SU-DHL-6 (cell line): Measurements from ENCODE around the gene PRKN.

Source experiments
- H2AFZ ChIP-seq: fragments of 200-600 bp; sonication (generic); 2 replicates; pipeline ENCODE4 v1.6.1; 2014; ENCODE audit warnings: low read depth, mild to moderate bottlenecking, moderate library complexity, mixed read lengths, antibody characterized with exemption, low read length; ENCODE audit not compliant: severe bottlenecking
- H3F3A ChIP-seq: fragments of 200-600 bp; shearing (Covaris generic); 2 replicates; pipeline ENCODE4 v1.6.0; 2016; ENCODE audit warnings: antibody characterized with exemption, mild to moderate bottlenecking; ENCODE audit not compliant: insufficient read depth
- H3K27ac ChIP-seq: fragments of 200-600 bp; sonication (generic); 2 replicates; pipeline ENCODE4 v1.5.1; 2016; ENCODE audit warnings: low read depth, mild to moderate bottlenecking, low read length, moderate library complexity, mixed read lengths
- H3K27me3 ChIP-seq: fragments of 200-600 bp; sonication (generic), shearing (Covaris generic); 2 replicates; pipeline ENCODE4 v1.6.0; 2014; ENCODE audit warnings: mild to moderate bottlenecking, low read length
- H3K36me3 ChIP-seq: fragments of 200-600 bp; sonication (generic); 2 replicates; pipeline ENCODE4 v1.6.1; 2014; ENCODE audit warnings: mild to moderate bottlenecking, low read length, mixed read lengths
- H3K4me2 ChIP-seq: fragments of 300-600, 200-600 bp; shearing (Covaris generic), sonication (generic); 2 replicates; pipeline ENCODE4 v1.6.0; 2014; ENCODE audit warnings: low read length, low read depth, mild to moderate bottlenecking; ENCODE audit not compliant: poor library complexity, severe bottlenecking
- H3K4me3 ChIP-seq: fragments of 200-600 bp; sonication (generic); 2 replicates; pipeline ENCODE4 v1.5.1; 2014; ENCODE audit warnings: antibody characterized with exemption, low read length, mild to moderate bottlenecking, mixed read lengths; ENCODE audit not compliant: insufficient read depth, poor library complexity, severe bottlenecking
- H3K79me2 ChIP-seq: fragments of 200-600 bp; sonication (generic); 2 replicates; pipeline ENCODE4 v1.6.1; 2014; ENCODE audit warnings: mild to moderate bottlenecking, low read length, moderate library complexity; ENCODE audit not compliant: insufficient read depth
- H3K9ac ChIP-seq: fragments of 200-600 bp; sonication (generic); 2 replicates; pipeline ENCODE4 v1.7.0; 2014; ENCODE audit warnings: mild to moderate bottlenecking, low read length
- H3K9me2 ChIP-seq: fragments of 200-600 bp; sonication (generic); replicated peaks from 2 replicates; pipeline ENCODE4 v1.6.1; 2014; ENCODE audit warnings: low read length; ENCODE audit not compliant: insufficient read depth
- H3K9me3 ChIP-seq: fragments of 200-600 bp; sonication (generic); 2 replicates; pipeline ENCODE4 v1.6.1; 2014; ENCODE audit warnings: low read length, mixed read lengths; ENCODE audit not compliant: insufficient read depth
- H4K20me1 ChIP-seq: fragments of 200-600 bp; sonication (generic); 2 replicates; pipeline ENCODE4 v1.6.1; 2014; ENCODE audit warnings: low read depth, mild to moderate bottlenecking, antibody characterized with exemption, low read length, moderate library complexity, mixed read lengths
- EZH2phosphoT487 ChIP-seq: fragments of 200-600 bp; sonication (generic), shearing (Covaris generic); conservative IDR thresholded peaks from 2 replicates; pipeline ENCODE4 v1.6.1; 2018; ENCODE audit warnings: mild to moderate bottlenecking, antibody characterized with exemption, low read length, moderate library complexity, mixed read lengths
- TF ChIP-seq, protein P1 (sequence below): fragments of 200-600 bp; sonication (generic); IDR thresholded peaks from one replicate; pipeline ENCODE4 v1.5.1; 2017; ENCODE audit warnings: antibody characterized with exemption, mild to moderate bottlenecking, low read length, moderate library complexity; ENCODE audit not compliant: insufficient read depth, poor library complexity, severe bottlenecking

PRKN gene

DNA sequence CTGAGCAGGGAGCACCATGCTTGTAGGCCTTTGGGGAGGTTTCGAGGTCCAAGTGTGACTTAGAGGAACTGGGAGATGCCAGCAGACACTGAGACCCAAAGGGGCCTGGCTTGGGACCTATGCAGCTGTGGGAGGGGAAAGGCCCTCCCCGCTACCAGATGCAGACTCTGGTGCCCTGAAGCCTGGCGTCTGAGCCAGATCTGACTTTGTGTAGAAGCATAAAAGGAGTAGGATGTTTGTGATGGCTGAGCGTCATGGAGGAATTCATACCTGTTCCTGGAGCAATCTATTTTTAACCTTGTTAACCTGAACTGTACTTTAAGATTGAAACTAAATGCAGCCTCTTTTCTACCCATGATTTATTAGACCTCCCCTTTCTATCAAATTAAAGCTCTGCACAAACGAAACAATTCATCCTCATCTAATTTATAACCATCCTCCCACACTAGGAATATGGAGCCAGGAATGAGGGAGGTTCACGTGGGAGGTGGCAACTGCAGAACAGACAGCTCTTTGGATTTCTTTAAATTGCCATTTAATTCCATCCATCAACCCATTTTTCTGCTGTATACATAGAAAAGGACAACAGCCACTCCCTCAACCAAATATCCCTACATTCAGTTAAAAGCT, 1281.2 kb downstream of the PRKN start:
- H3K36me3 ChIP-seq: no peaks in the 10 kb centered on the region
- H3K4me2 ChIP-seq: no peak overlapping the region
- no peaks in the 10 kb centered on the region for H3K9me3 ChIP-seq
- H3K9ac ChIP-seq: no peak overlapping the region
- H3K27me3 ChIP-seq: no peaks in the 10 kb centered on the region
- TF ChIP-seq, protein P1, sequence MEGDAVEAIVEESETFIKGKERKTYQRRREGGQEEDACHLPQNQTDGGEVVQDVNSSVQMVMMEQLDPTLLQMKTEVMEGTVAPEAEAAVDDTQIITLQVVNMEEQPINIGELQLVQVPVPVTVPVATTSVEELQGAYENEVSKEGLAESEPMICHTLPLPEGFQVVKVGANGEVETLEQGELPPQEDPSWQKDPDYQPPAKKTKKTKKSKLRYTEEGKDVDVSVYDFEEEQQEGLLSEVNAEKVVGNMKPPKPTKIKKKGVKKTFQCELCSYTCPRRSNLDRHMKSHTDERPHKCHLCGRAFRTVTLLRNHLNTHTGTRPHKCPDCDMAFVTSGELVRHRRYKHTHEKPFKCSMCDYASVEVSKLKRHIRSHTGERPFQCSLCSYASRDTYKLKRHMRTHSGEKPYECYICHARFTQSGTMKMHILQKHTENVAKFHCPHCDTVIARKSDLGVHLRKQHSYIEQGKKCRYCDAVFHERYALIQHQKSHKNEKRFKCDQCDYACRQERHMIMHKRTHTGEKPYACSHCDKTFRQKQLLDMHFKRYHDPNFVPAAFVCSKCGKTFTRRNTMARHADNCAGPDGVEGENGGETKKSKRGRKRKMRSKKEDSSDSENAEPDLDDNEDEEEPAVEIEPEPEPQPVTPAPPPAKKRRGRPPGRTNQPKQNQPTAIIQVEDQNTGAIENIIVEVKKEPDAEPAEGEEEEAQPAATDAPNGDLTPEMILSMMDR: no peak
- no peak for TF ChIP-seq EZH2phosphoT487
- no peaks in the 10 kb centered on the region for H3K79me2 ChIP-seq
- no peak overlapping the region for H2AFZ ChIP-seq
- H4K20me1 ChIP-seq: no peaks in the 10 kb centered on the region
- H3F3A ChIP-seq: no peaks in the 10 kb centered on the region
- no peaks in the 10 kb centered on the region for H3K9me2 ChIP-seq
- no peak overlapping the region for H3K27ac ChIP-seq
- no peak overlapping the region for H3K4me3 ChIP-seq

DNA sequence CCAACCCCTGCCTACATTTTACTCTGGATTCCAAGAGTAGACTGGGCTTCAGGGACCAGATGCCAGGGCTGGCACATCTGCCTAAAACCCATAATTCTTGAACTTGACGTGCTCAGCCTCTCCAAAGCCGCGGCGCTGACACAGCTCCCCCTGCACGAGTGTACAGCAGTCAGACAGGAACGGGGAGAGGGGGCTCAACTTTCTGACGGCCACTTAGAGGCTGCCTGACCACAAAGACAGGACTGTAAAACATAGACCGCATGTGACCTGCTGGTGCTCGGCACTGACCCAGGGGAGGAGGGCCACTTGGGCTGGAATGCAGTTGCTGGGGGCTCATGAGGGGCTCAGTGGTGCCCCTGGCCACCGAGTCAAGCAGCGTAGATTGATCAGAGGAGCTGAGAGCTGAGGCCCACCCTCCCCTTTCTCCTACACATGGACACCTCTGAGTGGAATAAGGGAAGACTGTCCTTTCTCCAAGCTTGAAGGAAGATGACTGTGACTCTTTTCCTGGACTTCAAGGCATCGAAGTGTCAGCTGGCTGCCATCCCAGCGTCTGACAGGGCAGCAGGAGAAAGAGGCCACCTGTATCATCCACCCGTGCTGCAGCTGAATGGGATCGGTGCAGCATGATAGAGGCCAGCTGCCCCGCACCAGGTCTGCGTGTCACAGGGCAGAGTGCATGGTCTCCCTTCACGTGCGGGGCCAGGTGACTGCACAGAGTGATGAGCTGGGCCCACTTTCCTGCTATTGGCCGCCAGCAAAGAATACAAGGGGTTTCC, 1282.4 kb downstream of the PRKN start:
- H3K79me2 ChIP-seq: no peaks in the 10 kb centered on the region
- H3K27me3 ChIP-seq: no peaks in the 10 kb centered on the region
- H3F3A ChIP-seq: no peaks in the 10 kb centered on the region
- H3K4me3 ChIP-seq: no peak overlapping the region
- no peak overlapping the region for H3K4me2 ChIP-seq
- no peaks in the 10 kb centered on the region for H4K20me1 ChIP-seq
- H2AFZ ChIP-seq: no peak overlapping the region
- H3K9ac ChIP-seq: no peak overlapping the region
- H3K27ac ChIP-seq: no peak overlapping the region
- TF ChIP-seq EZH2phosphoT487: no peak
- TF ChIP-seq, protein P1: no peak
- H3K9me2 ChIP-seq: no peaks in the 10 kb centered on the region
- no peaks in the 10 kb centered on the region for H3K9me3 ChIP-seq
- no peaks in the 10 kb centered on the region for H3K36me3 ChIP-seq

DNA sequence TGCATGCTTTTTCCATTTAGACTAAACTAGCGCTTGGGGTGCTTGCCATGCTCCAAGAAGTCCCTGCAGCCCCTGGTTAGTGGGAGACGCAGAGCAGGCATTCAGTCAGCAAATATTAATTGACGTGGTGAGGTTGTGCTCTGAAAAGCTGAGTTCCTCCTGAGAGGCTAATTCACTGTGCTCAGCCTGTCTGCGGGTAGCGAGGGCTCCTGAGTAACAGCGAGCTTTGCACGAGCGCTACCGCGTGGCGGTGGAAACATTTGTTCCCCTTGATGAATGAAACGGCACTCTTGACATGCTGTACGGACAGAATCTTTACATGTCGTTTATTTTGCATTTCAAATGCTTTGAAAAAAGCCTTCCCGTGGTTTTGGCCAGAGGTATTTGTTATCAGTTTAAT, 1283.1 kb downstream of the PRKN start:
- H3K9me3 ChIP-seq: no peaks in the 10 kb centered on the region
- no peaks in the 10 kb centered on the region for H3F3A ChIP-seq
- H4K20me1 ChIP-seq: no peaks in the 10 kb centered on the region
- H3K4me3 ChIP-seq: no peak overlapping the region
- no peaks in the 10 kb centered on the region for H3K79me2 ChIP-seq
- H2AFZ ChIP-seq: no peak overlapping the region
- no peak overlapping the region for H3K9ac ChIP-seq
- TF ChIP-seq EZH2phosphoT487: no peak
- TF ChIP-seq, protein P1: no peak
- H3K36me3 ChIP-seq: no peaks in the 10 kb centered on the region
- H3K9me2 ChIP-seq: no peaks in the 10 kb centered on the region
- H3K27me3 ChIP-seq: no peaks in the 10 kb centered on the region
- H3K4me2 ChIP-seq: no peak overlapping the region
- no peak overlapping the region for H3K27ac ChIP-seq
